GM18505 (cell line): ENCODE data around the gene ISG15.
"Not testable (repeated sequence)": the region's sequence is repeated elsewhere in the genome, so short reads cannot be mapped to it uniquely, and the experiment has no call there.

ENCODE experiments used
- ATAC-seq: cut with Tn5 transposase; IDR thresholded peaks from one replicate; pipeline ENCODE4 v1.9.1; 2021; ENCODE audit not compliant: unreplicated experiment
- POLR2A ChIP-seq: IDR thresholded peaks from 4 replicates; pipeline ENCODE4 v1.6.1; 2011; ENCODE audit warnings: borderline replicate concordance; ENCODE audit not compliant: insufficient read depth, insufficient read length; ENCODE audit errors: extremely low read depth

ISG15 gene

DNA sequence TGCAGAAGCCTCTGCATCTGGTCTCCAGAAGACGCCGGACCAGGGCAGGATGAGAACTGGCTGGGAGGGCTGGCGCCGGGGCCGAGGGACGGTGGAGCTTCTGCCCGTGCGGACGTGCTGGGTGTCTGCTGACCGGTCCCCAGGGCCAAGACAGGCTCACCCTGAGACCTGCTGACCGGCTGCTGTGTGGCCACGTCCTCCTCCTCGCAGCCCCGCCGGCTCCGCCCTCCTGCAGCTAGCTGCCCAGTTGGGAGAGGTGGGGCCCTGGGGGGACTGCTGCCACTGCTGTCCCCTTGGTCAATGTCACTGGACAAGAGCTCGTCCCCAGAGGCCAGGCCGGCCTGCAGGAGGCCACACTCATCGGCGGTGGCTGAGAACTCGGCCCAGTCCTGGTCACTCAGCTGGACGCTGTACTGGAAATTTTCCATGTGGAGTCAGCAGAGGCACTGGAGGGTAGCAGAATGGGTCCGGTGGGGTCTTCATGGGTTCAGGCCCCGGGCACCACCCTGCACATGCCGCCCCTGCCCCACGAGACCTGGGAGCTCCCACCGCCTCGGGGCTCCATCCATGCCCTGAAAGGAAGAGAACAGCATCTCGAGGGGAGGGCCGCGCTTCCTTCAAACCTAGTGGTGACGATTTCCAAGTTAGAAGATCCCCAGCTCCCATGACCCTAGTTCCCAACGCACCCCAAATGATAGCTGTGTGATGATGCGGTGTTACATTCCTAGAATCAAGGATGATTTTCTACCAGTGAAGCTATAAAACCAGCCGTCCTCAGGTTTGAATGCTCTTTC lies 32.5 kb upstream of the ISG15 start:
- ATAC-seq, result no peak
- no peak for TF ChIP-seq POLR2A

DNA sequence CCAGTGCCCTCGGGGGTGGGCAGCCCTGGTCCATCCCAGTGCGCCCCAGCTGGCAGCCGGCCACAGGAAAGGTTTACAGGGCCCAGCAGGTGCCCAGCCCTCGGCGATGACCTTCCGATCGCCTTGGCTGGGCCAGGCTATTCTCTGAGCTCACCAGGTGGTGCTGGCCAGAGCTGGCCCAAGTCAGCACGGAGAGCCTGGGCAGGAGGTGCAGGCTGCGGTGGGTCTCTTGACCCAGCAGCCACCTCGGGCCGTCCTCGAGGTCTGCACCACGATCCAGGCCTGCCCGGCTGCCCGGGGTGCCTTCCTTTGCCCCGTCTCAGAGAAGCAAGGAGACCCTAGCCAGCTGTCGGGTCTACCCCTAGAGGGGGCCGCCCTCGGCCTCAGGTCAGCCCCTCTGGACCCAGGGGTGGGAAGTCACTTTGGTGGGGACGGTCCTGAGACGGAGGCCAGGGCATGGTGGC lies 31.8 kb upstream of the ISG15 start:
- ATAC-seq, result no peak

GRCh38 chr1:981955-982558 lies 31.2 kb upstream of the ISG15 start, which contains the start of gene PERM1:
Gene PERM1 (minus strand): TSS chr1:982093. CDS start chr1:981029, 1,064 bp downstream.
- no peak for TF ChIP-seq POLR2A
- ATAC-seq, result no peak

More for the DNA sequence above, 31.8 kb upstream of the ISG15 start:
- TF ChIP-seq POLR2A, result no peak

GRCh38 chr1:982765-983436 lies 30.4 kb upstream of the ISG15 start:
- no peak for TF ChIP-seq POLR2A
- no peak for ATAC-seq

DNA sequence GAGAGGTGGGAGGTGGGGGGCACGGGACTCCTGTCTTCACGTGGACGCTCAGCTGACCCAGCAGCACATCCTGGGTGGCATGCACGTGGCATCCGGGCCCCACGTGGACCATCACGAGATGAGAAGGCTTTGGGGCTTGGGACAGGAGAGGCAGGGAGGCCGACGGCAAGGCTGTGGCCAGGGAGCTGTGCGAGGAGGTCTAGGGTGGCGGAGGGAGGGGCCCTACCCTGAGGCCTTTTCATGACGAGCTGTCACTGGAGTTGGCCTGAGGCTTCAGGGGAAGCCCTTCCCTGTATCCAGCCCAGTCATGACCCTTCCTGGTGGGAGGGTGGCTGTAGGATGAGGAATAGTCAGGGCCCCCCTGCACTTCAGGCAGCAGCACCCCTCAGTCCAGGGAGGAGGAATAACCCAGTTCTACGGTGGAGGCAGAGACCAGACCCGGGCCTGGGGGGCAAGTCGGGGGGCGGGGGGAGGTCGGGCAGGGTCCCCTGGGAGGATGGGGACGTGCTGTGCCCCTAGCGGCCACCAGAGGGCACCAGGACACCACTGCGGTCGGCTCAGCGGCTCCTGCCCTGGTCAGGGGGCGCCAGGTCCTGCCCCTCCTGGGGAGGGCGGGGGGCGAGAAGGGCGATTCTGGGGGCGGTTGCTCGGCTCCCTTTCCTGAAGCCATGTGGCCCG lies 29.4 kb upstream of the ISG15 start:
- ATAC-seq, result no peak
- no peak for TF ChIP-seq POLR2A

GRCh38 chr1:984476-984814 lies 28.9 kb upstream of the ISG15 start:
- no peak for TF ChIP-seq POLR2A
- ATAC-seq, result no peak

GRCh38 chr1:985126-985525 lies 28.2 kb upstream of the ISG15 start:
- TF ChIP-seq POLR2A, result no peak
- ATAC-seq, result no peak

DNA sequence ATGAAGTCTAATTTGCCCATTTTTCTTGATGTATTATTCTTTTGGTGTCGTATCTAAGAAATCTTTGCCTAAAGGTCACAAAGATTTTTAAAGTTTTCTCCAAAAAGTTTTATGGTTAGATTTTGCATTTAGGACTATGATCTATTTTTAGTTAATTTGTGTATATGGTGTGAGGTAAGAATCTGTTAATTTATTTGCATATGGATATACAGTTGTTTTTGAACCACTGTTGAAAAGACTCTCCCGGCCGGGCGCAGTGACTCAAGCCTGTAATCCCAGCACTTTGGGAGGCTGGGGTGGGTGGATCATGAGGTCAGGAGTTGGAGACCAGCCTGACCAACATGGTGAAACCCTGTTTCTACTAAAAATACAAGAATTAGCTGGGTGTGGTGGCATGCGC lies 25.2 kb upstream of the ISG15 start:
- not testable (repeated sequence) for ATAC-seq

DNA sequence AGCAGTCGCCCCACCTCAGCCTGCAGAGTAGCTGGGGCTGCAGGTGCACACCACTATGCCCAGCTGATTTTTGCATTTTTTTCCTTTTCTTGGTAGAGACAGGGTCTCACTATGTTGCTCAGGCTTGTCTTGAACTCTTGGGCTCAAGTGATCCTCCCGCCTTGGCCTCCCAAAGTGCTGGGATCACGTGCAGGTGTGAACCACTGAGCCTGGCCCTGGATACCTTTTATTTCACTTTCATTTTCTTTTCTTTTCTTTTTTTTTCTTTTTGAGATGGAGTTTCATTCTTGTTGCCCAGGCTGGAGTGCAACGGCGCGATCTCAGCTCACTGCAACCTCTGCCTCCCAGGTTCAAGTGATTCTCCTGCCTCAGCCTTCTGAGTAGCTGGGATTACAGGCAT lies 22.0 kb upstream of the ISG15 start:
- not testable (repeated sequence) for ATAC-seq

DNA sequence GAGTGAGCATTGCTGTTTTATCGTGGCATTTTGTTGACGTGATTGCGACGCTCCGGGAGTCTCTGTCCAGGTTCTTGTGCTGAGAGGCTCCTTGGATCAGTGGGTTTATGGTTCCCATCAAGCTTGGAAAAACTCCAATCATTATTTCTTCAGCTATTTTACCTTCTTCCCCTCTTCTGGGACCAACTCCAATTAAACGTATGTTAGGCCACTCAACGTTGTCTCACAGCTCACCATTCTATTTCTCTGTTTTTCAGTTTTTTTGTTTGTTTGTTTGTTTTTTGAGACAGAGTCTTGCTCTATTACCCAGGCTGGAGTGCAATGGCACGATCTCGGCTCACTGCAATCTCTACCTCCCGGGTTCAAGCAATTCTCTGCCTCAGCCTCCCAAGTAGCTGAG lies 21.4 kb upstream of the ISG15 start:
- ATAC-seq, result no peak
- no peak for TF ChIP-seq POLR2A

DNA sequence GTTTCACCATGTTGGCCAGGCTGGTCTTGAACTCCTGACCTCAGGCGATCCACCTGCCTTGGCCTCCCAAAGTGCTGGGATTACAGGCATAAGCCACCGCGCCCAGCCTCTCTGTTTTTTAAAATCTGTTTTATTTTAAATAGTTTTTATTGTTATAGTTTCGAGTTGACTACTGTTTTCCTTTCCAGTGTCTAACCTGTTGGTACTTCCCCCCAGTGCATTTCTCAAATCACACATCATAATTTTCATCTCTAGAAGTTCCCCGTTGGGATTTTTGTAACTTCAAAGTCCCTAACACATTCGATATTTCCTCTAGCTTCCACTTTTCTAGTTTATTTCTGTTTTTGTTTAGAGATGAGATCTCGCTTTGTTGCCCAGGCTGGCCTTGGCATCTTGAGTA lies 20.9 kb upstream of the ISG15 start:
- no peak for ATAC-seq
- no peak for TF ChIP-seq POLR2A

- no peak for TF ChIP-seq POLR2A
- ATAC-seq, result no peak
Measured at GRCh38 chr1:993379-993995, 19.8 kb upstream of the ISG15 start.

DNA sequence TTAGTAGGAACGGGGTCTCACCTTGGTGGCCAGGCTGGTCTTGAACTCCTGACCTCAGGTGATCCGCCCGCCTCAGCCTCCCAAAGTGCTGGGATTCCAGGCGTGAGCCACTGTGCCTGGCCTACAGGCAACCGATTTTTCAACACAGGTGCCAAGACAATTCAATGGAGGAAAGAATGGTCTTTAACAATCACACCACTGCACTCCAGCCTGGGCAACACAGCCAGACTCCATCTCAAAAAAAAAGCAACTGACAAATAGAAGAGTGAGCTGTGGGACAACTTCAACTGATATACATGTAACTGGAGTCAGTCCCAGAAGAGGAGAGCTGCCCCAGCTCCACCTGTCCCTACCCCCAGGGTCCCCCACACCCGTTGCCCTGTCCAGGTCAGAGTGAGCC lies 18.8 kb upstream of the ISG15 start:
- ATAC-seq, result not testable (repeated sequence)
